HG02610 (cell line): Measurements from ENCODE around the gene DNAJC19.

ENCODE experiments used
- ATAC-seq: cut with Tn5 transposase; IDR thresholded peaks from one replicate; pipeline ENCODE4 v1.9.1; 2021; ENCODE audit warnings: mild to moderate bottlenecking, moderate library complexity; ENCODE audit not compliant: unreplicated experiment

The DNAJC19 gene

GRCh38 chr3:180962530-180962929 is 27.0 kb downstream of the DNAJC19 start:
- no peak for ATAC-seq

DNA sequence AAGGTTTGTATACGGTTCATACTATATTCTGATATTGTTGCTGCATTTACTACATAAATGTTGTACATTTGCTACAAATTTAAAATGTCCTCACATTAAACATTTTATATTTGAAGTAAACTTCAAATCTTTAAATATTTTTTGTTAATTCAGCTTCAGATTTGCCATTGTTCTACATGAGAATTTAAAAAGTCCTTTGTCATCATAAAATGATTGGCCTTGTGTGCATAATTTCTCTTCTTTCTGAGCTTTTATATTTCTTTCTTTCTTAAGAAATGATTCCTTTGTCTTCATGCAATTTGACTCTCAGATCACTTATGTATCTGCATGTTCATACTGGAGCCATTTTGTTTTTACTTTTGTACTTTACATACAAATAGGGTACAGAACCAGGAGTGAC is 28.0 kb downstream of the DNAJC19 start:
- ATAC-seq, result no peak

DNA sequence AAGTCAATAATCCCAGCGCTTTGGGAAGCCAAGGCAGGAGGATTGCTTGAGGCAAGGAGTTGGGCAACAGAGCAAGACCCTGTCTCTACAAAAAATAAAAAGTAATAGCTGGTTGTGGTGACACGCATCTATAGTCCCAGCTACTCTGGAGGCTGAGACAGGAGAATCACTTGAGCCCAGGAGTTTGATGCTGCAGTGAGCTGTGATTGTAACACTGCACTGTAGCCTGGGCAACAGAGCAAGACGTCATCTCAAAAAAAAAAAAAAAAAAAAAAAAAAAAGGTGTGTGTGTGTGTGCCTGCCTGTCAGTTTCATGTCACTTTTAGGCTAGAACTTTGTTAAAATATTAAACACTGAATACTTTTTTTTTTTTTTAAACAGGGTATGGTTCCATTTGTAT is 28.4 kb downstream of the DNAJC19 start:
- ATAC-seq, result no peak

- ATAC-seq, result peak; percentile 83
Measured at GRCh38 chr3:180959691-180960090, 29.8 kb downstream of the DNAJC19 start.

DNA sequence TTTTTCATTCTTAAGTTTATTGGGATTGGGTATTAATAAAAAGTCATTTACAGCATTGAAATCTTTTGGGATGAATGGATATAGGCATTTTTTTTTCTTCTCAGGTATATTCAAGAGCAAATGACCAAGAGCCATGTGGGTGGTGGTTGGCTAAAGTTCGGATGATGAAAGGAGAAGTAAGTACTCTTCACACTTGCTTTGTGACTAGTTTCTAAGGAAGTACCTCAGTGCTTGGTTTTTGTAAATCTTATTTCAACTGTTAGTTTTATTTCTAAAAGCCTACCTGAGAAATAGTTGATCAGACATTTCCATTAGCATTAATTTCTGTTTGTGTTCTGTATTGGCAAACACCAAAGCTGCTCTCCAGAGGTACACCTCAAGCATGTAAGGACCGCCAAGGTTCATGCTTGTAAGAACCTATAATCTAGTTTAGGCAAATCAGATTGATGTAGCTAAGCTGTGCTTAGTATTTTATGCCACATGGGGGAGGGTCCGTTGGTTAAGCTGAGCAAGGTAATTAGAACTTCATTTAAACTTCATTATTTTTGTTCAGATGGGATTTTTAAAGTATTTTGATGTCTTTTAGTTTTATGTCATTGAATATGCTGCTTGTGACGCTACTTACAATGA is 41.7 kb downstream of the DNAJC19 start:
- ATAC-seq, result peak; percentile 85

GRCh38 chr3:180940826-180941225 is 48.7 kb downstream of the DNAJC19 start:
- no peak for ATAC-seq

GRCh38 chr3:180934638-180935037 is 54.9 kb downstream of the DNAJC19 start:
- no peak for ATAC-seq
